HCT116 (cell line): Measurements from ENCODE around the gene EHD4. TPM values are rescaled to one million over a fixed set of nuclear protein-coding genes. Genes with fewer than 3 reads are reported as not detected.

Source experiments
- ATAC-seq: fragments of 200-7000 bp; cut with Tn5 transposase; 2 replicates; pipeline ENCODE4 v1.9.1; 2020; ENCODE audit warnings: mild to moderate bottlenecking, moderate library complexity
- BruUV-seq: library from RNA; stranded (reverse); fragments of 400-500 nt; replicated peaks from 2 replicates; lab custom pipeline; 2021; lab: Mats Ljungman, UMichigan
- CTCF ChIA-PET: fragments of 300-600 bp; sonication (Branson Sonifier 250); formaldehyde crosslinking; loops from one replicate; lab custom pipeline; 2021; ENCODE audit warnings: antibody characterized with exemption; lab: Charles Lee
- POLR2A ChIA-PET: fragments of 300-600, 350-600 bp; sonication (Branson Sonifier 250); formaldehyde crosslinking; loops from one replicate; lab custom pipeline; 2021; ENCODE audit warnings: antibody characterized with exemption; lab: Charles Lee
- RAD21 ChIA-PET, 2 experiments: fragments of 300-600 bp; sonication (Branson Sonifier 250); formaldehyde crosslinking; loops; one replicate each; lab custom pipeline; 2023; ENCODE audit warnings: low total read pairs in 2 of 2; ENCODE audit not compliant: uncharacterized antibody in 2 of 2, unreplicated experiment in 2 of 2, low non-redundant PET in 1 of 2; lab: Charles Lee
- DNase-seq: peaks from one replicate; pipeline ENCODE4 v3.0.0-alpha.2; 2010; ENCODE audit warnings: low read depth, low spot score
- H2AFZ ChIP-seq: fragments of 200-600 bp; shearing (Covaris generic), sonication (generic); 2 replicates; pipeline ENCODE4 v1.6.1; 2017; ENCODE audit warnings: low read depth, mixed run types, mixed read lengths, antibody characterized with exemption, low read length; ENCODE audit not compliant: poor library complexity, severe bottlenecking
- H3K27ac ChIP-seq: 2 replicates; pipeline ENCODE4 v1.5.1; 2012; ENCODE audit warnings: low read depth, low read length
- H3K27me3 ChIP-seq: fragments of 200-600 bp; sonication (generic); 2 replicates; pipeline ENCODE4 v1.6.1; 2016; ENCODE audit warnings: mixed run types, low read length, mixed read lengths; ENCODE audit not compliant: insufficient read depth
- H3K36me3 ChIP-seq, 2 experiments: fragments of 200-500 bp in 1 of 2; fragments of 200-600 bp in 1 of 2; sonication (Bioruptor generic) in 1 of 2; sonication (generic) in 1 of 2; 2 replicates each; pipeline versions ENCODE4 v1.5.1 to v1.6.1; 2014 to 2016; ENCODE audit warnings: low read length in 2 of 2, inconsistent platforms in 1 of 2, mixed read lengths in 1 of 2, mixed run types in 1 of 2; ENCODE audit not compliant: insufficient read depth in 2 of 2, control insufficient read depth in 1 of 2
- H3K4me1 ChIP-seq, 2 experiments: fragments of 200-600 bp in 1 of 2; sonication (generic) in 1 of 2; 2 replicates each; pipeline versions ENCODE4 v1.5.1 to v1.6.1; 2012 to 2017; ENCODE audit warnings: low read length in 2 of 2, inconsistent platforms in 1 of 2, mild to moderate bottlenecking in 1 of 2, mixed read lengths in 1 of 2, mixed run types in 1 of 2, moderate library complexity in 1 of 2; ENCODE audit not compliant: insufficient read depth in 2 of 2, control insufficient read depth in 1 of 2
- H3K4me2 ChIP-seq: fragments of 200-600 bp; sonication (generic); 2 replicates; pipeline ENCODE4 v1.6.1; 2017; ENCODE audit warnings: mixed run types, low read length, mixed read lengths
- H3K4me3 ChIP-seq, 2 experiments: fragments of 200-600 bp in 1 of 2; sonication (generic) in 1 of 2; replicated peaks in 1 of 2; 2 replicates each; pipeline ENCODE4 v1.5.1; 2011 to 2016; ENCODE audit warnings: low read length in 2 of 2, control low read depth in 1 of 2, low read depth in 1 of 2, mild to moderate bottlenecking in 1 of 2, mixed read lengths in 1 of 2, mixed run types in 1 of 2
- H3K79me2 ChIP-seq: fragments of 200-600 bp; sonication (generic); 2 replicates; pipeline ENCODE4 v1.6.1; 2017; ENCODE audit warnings: mild to moderate bottlenecking, mixed run types, low read length, moderate library complexity, mixed read lengths; ENCODE audit not compliant: insufficient read depth
- H3K9ac ChIP-seq: fragments of 200-600 bp; sonication (generic); 2 replicates; pipeline ENCODE4 v1.6.1; 2016; ENCODE audit warnings: low read length, mixed read lengths
- H3K9me2 ChIP-seq: fragments of 200-600 bp; sonication (generic), shearing (Covaris generic); 2 replicates; pipeline ENCODE4 v1.6.1; 2017; ENCODE audit warnings: mixed run types, mild to moderate bottlenecking, moderate library complexity; ENCODE audit not compliant: insufficient read depth
- H3K9me3 ChIP-seq, 2 experiments: fragments of 200-500 bp in 1 of 2; fragments of 200-600 bp in 1 of 2; sonication (Bioruptor generic) in 1 of 2; sonication (generic) in 1 of 2; 2 replicates each; pipeline ENCODE4 v1.6.1; 2014 to 2017; ENCODE audit warnings: low read length in 2 of 2, mixed read lengths in 2 of 2, inconsistent platforms in 1 of 2, low read depth in 1 of 2, mild to moderate bottlenecking in 1 of 2, mixed run types in 1 of 2, moderate library complexity in 1 of 2; ENCODE audit not compliant: control insufficient read depth in 1 of 2, insufficient read depth in 1 of 2
- H4K20me1 ChIP-seq: fragments of 200-600 bp; sonication (generic), shearing (Covaris generic); 2 replicates; pipeline ENCODE4 v1.6.1; 2017; ENCODE audit warnings: mixed run types, mild to moderate bottlenecking, moderate library complexity; ENCODE audit not compliant: insufficient read depth
- ATF3 ChIP-seq: IDR thresholded peaks from 2 replicates; pipeline ENCODE4 v1.6.1; 2012
- CTCF ChIP-seq, 3 experiments: fragments of 200-600 bp in 1 of 3; sonication (generic) in 1 of 3; IDR thresholded peaks in 2 of 3; conservative IDR thresholded peaks in 1 of 3; 2 replicates each; pipeline ENCODE4 v1.5.1; 2012 to 2017; ENCODE audit warnings: low read depth in 2 of 3, low read length in 2 of 3, antibody characterized with exemption in 1 of 3, borderline replicate concordance in 1 of 3, control low read depth in 1 of 3, mild to moderate bottlenecking in 1 of 3, mixed read lengths in 1 of 3, mixed run types in 1 of 3, moderate library complexity in 1 of 3; ENCODE audit not compliant: insufficient read depth in 1 of 3
- EGR1 ChIP-seq: IDR thresholded peaks from 2 replicates; pipeline ENCODE4 v1.6.1; 2012; ENCODE audit warnings: low read depth
- ELF1 ChIP-seq: IDR thresholded peaks from 2 replicates; pipeline ENCODE4 v1.6.1; 2012; ENCODE audit warnings: low read depth, borderline replicate concordance
- EZH2 ChIP-seq: fragments of 200-600 bp; sonication (generic); IDR thresholded peaks from 2 replicates; pipeline ENCODE4 v1.6.1; 2017; ENCODE audit warnings: antibody characterized with exemption, mixed run types
- EZH2phosphoT487 ChIP-seq: fragments of 200-600 bp; IDR thresholded peaks from 2 replicates; pipeline ENCODE4 v1.6.1; 2018; ENCODE audit warnings: antibody characterized with exemption, borderline replicate concordance
- FOSL1 ChIP-seq: IDR thresholded peaks from 2 replicates; pipeline ENCODE4 v1.6.1; 2012; ENCODE audit warnings: low read depth
- JUND ChIP-seq: IDR thresholded peaks from 2 replicates; pipeline ENCODE4 v1.6.1; 2012
- MAX ChIP-seq: IDR thresholded peaks from 2 replicates; pipeline ENCODE4 v1.6.1; 2012
- POLR2AphosphoS5 ChIP-seq: IDR thresholded peaks from 2 replicates; pipeline ENCODE4 v1.6.1; 2011; ENCODE audit warnings: mild to moderate bottlenecking, low read depth, low read length, moderate library complexity
- RAD21 ChIP-seq: IDR thresholded peaks from 2 replicates; pipeline ENCODE4 v1.6.1; 2012; ENCODE audit warnings: low read depth, mild to moderate bottlenecking
- SP1 ChIP-seq: IDR thresholded peaks from 2 replicates; pipeline ENCODE4 v1.6.1; 2012; ENCODE audit warnings: low read depth
- SRF ChIP-seq: IDR thresholded peaks from 2 replicates; pipeline ENCODE4 v1.6.1; 2012; ENCODE audit warnings: low read depth
- TCF7L2 ChIP-seq: IDR thresholded peaks from 2 replicates; pipeline ENCODE4 v1.7.0; 2011; ENCODE audit warnings: borderline replicate concordance, inconsistent platforms; ENCODE audit not compliant: insufficient read depth, insufficient read length; ENCODE audit errors: extremely low read depth
- YY1 ChIP-seq: IDR thresholded peaks from 2 replicates; pipeline ENCODE4 v1.6.1; 2011; ENCODE audit warnings: low read length, low read depth, moderate library complexity, mild to moderate bottlenecking; ENCODE audit not compliant: insufficient replicate concordance; ENCODE audit errors: extremely low read depth
- ZFX ChIP-seq: fragments of 450-650 bp; IDR thresholded peaks from 2 replicates; pipeline ENCODE4 v1.6.1; 2017
- ZNF274 ChIP-seq: fragments of 200-500 bp; sonication (Bioruptor generic); IDR thresholded peaks from 2 replicates; pipeline ENCODE4 v1.6.1; 2014; ENCODE audit warnings: mild to moderate bottlenecking, low read depth, low read length, inconsistent platforms
- intact Hi-C: fragments of 100-400 bp; cut with micrococcal nuclease; formaldehyde crosslinking; loops from 2 replicates; pipeline ENCODE4 v1.10.0; 2022
- total RNA-seq: library from RNA; stranded (reverse); gene quantifications from one replicate; pipeline ENCODE4 v1.2.1, GENCODE V29; 2021; ENCODE audit not compliant: unreplicated experiment

Gene EHD4
- total RNA-seq, 1 experiment from 2014 or later: 28.0 TPM

GRCh38 chr15:41894791-41895463 lies 77.4 kb downstream of the EHD4 start (continued):
- no peak for TF ChIP-seq SRF
- no peak for TF ChIP-seq MAX
- TF ChIP-seq EZH2: no peak
- no peak for TF ChIP-seq SP1

- no peaks in the 10 kb centered on the region for H3K9me3 ChIP-seq
- no peak overlapping the region for H2AFZ ChIP-seq
- no peaks in the 10 kb centered on the region for H3K79me2 ChIP-seq
- ChIA-PET POLR2A (interaction anchor here (1.0 to 1.6 kb wide), 3 partner anchors 22 to 121 kb away, joined by 3 to 7 read pairs (median 3); no protein-coding TSS in a partner anchor), RAD21 (no interaction called here), CTCF (interaction anchor here (1.0 to 2.5 kb wide), 2 partner anchors 10 to 120 kb away, joined by 3 to 20 read pairs; partner anchors contain the start of gene MAPKBP1)
- DNase-seq (no peak), ATAC-seq (peak; percentile 45)
- peak overlapping the region; percentile 64 for H3K4me2 ChIP-seq
- peak overlapping the region in 1 of 2 experiments; percentile 2; a peak in 1 of 4 replicates for H3K4me3 ChIP-seq
- 0 out of 4 replicates have a peak, but pooled peaks cover 2 to 3% of the 10 kb centered on the region in 2 experiments for H3K36me3 ChIP-seq
- peak overlapping the region; percentile 33; the same call in 1 of the 2 replicates for H3K27ac ChIP-seq
- H3K4me1 ChIP-seq: peaks cover 27 to 30% of the 10 kb centered on the region in 2 experiments
- H3K9ac ChIP-seq: peak overlapping the region; percentile 33; the same call in 1 of the 2 replicates
- intact Hi-C loops: no loop called here
- TF ChIP-seq TCF7L2 (no peak), FOSL1 (no peak), MAX (no peak), SP1 (no peak), ZNF274 (no peak), ZFX (no peak), EGR1 (no peak), EZH2phosphoT487 (no peak), ELF1 (no peak), POLR2AphosphoS5 (no peak), EZH2 (no peak), JUND (no peak), YY1 (no peak), ATF3 (no peak), RAD21 (no peak), CTCF (IDR thresholded peaks at IDR 0.05 in 2 of 3, conservative IDR thresholded peaks at IDR 0.05 in 1 of 3; ENCODE audit: borderline replicate concordance in 1 of 3, insufficient read depth in 1 of 3, low read depth in 2 of 3, low read length in 2 of 3) (no peak)
- BruUV-seq: no TSS peak
- no peaks in the 10 kb centered on the region for H3K9me2 ChIP-seq
- no peaks in the 10 kb centered on the region for H3K27me3 ChIP-seq
- no peaks in the 10 kb centered on the region for H4K20me1 ChIP-seq
These were observed 78.0 kb downstream of the EHD4 start for GRCh38 chr15:41894251-41894790.
